ENCODE data around the gene C1QTNF4. TPM values are rescaled to one million over a fixed set of nuclear protein-coding genes. Genes with fewer than 3 reads are reported as not detected.

C1QTNF4 gene
- total and polyA plus RNA-seq, 2 of the 13 experiments (the other 11 are each of a cell fraction or from before 2014, with no cell fraction given): not detected

GRCh38 chr11:47615249-47615648 is 21.0 kb upstream of the C1QTNF4 start:
- no peak overlapping the region for H3K4me3 ChIP-seq (replicated peaks in 1 of 3; ENCODE audit: insufficient read depth in 1 of 3, low read depth in 2 of 3, low read length in 3 of 3)
- no peak overlapping the region for H3K4me2 ChIP-seq (ENCODE audit: low read depth, low read length)
- ATAC-seq: no peak
- H4K20me1 ChIP-seq (ENCODE audit: insufficient read depth, low read length): no peaks in the 10 kb centered on the region
- no peak for FAIRE-seq
- no peaks in the 10 kb centered on the region for H3K79me2 ChIP-seq (ENCODE audit: insufficient read depth, low read length)
- TF ChIP-seq ZNF784 (CRISPR knock-in tag; IDR thresholded peaks at IDR 0.05; ENCODE audit: borderline replicate concordance): no peak
- H3K9me3 ChIP-seq (ENCODE audit: low read length): no peaks in the 10 kb centered on the region
- intact Hi-C loops (cut with micrococcal nuclease; ENCODE audit: unreplicated experiment): no loop called here
- peaks cover 1 to 15% of the 10 kb centered on the region in 2 experiments; a peak in 4 of 5 replicates for H3K36me3 ChIP-seq (replicated peaks in 1 of 2; ENCODE audit: control insufficient read depth in 1 of 2, insufficient read depth in 2 of 2, low read length in 2 of 2)
- H3K4me1 ChIP-seq (ENCODE audit: insufficient read depth, low read length): no peaks in the 10 kb centered on the region
- DNase-seq (ENCODE audit: low spot score): no peak
- CTCF ChIA-PET (ENCODE audit: low intra/inter-chr PET ratio, low total read pairs): no interaction called here
- no peak overlapping the region for H2AFZ ChIP-seq (ENCODE audit: low read length)
- H3K9ac ChIP-seq (ENCODE audit: insufficient read depth, low read depth, low read length): no peak overlapping the region
- BruUV-seq (replicated peaks): no TSS peak
- in situ Hi-C loops (cut with HindIII; ENCODE audit: extremely low pct_ligation_motif_present, low pct_unique_long_range_greater_than_20kb): no loop called here
- no peak overlapping the region for H3K27ac ChIP-seq (ENCODE audit: extremely low read length, insufficient read depth, low read length)
- POLR2A ChIA-PET: no interaction called here
- H3K27me3 ChIP-seq (ENCODE audit: control insufficient read depth in 1 of 2, insufficient read depth in 2 of 2, low read length in 2 of 2): no peaks in the 10 kb centered on the region

GRCh38 chr11:47611348-47611794 is 17.2 kb upstream of the C1QTNF4 start:
- no peaks in the 10 kb centered on the region for H3K79me2 ChIP-seq (ENCODE audit: insufficient read depth, low read length)
- H3K4me2 ChIP-seq (ENCODE audit: low read depth, low read length): no peak overlapping the region
- BruUV-seq (replicated peaks): no TSS peak
- intact Hi-C loops (cut with micrococcal nuclease; ENCODE audit: unreplicated experiment) (loop anchor here (5.0 kb wide), 1 partner anchor 254 kb away; no protein-coding TSS in a partner anchor), in situ Hi-C loops (cut with HindIII; ENCODE audit: extremely low pct_ligation_motif_present, low pct_unique_long_range_greater_than_20kb) (no loop called here)
- ChIA-PET POLR2A (no interaction called here), CTCF (ENCODE audit: low intra/inter-chr PET ratio, low total read pairs) (no interaction called here)
- H3K9ac ChIP-seq (ENCODE audit: insufficient read depth, low read depth, low read length): no peak overlapping the region
- H3K36me3 ChIP-seq (replicated peaks in 1 of 2; ENCODE audit: control insufficient read depth in 1 of 2, insufficient read depth in 2 of 2, low read length in 2 of 2): no peaks in the 10 kb centered on the region
- DNase-seq (ENCODE audit: low spot score) (no peak), ATAC-seq (peak; percentile 19), FAIRE-seq (no peak)
- no peaks in the 10 kb centered on the region for H4K20me1 ChIP-seq (ENCODE audit: insufficient read depth, low read length)
- no peak overlapping the region for H3K4me3 ChIP-seq (replicated peaks in 1 of 3; ENCODE audit: insufficient read depth in 1 of 3, low read depth in 2 of 3, low read length in 3 of 3)
- WGBS (ENCODE audit: low lambda C conversion rate): 89% methylated on average over 6 of the region's 6 CpGs
- H3K27ac ChIP-seq (ENCODE audit: extremely low read length, insufficient read depth, low read length): no peak overlapping the region
- H2AFZ ChIP-seq (ENCODE audit: low read length): no peak overlapping the region
- H3K9me3 ChIP-seq (ENCODE audit: low read length): no peaks in the 10 kb centered on the region
- H3K27me3 ChIP-seq (ENCODE audit: control insufficient read depth in 1 of 2, insufficient read depth in 2 of 2, low read length in 2 of 2): no peaks in the 10 kb centered on the region
- H3K4me1 ChIP-seq (ENCODE audit: insufficient read depth, low read length): no peaks in the 10 kb centered on the region
- TF ChIP-seq DZIP1 (CRISPR knock-in tag; IDR thresholded peaks at IDR 0.05) (no peak), ZNF652 (CRISPR knock-in tag; IDR thresholded peaks at IDR 0.05; ENCODE audit: borderline replicate concordance, low read depth) (no peak), ZFP90 (CRISPR knock-in tag; IDR thresholded peaks at IDR 0.05; ENCODE audit: borderline replicate concordance) (no peak), ZNF383 (CRISPR knock-in tag; IDR thresholded peaks at IDR 0.05; ENCODE audit: borderline replicate concordance) (no peak), ZNF280D (CRISPR knock-in tag; IDR thresholded peaks at IDR 0.05) (no peak), DR1 (CRISPR knock-in tag; IDR thresholded peaks at IDR 0.05) (no peak), REL (CRISPR knock-in tag; conservative IDR thresholded peaks at IDR 0.05) (no peak), THYN1 (CRISPR knock-in tag; IDR thresholded peaks at IDR 0.05; ENCODE audit: borderline replicate concordance, low read depth) (no peak), ZNF660 (CRISPR knock-in tag; IDR thresholded peaks at IDR 0.05; ENCODE audit: borderline replicate concordance, low read depth) (no peak), FOXA1 (IDR thresholded peaks at IDR 0.05) (no peak), FOXA1 (CRISPR knock-in tag; IDR thresholded peaks at IDR 0.05) (no peak)
